HG03039 (cell line): ENCODE measurements around the gene ZDHHC8.

Experiments used
- ATAC-seq: cut with Tn5 transposase; IDR thresholded peaks from one replicate; pipeline ENCODE4 v1.9.1; 2021; ENCODE audit warnings: mild to moderate bottlenecking, moderate library complexity; ENCODE audit not compliant: unreplicated experiment

ZDHHC8 gene

DNA sequence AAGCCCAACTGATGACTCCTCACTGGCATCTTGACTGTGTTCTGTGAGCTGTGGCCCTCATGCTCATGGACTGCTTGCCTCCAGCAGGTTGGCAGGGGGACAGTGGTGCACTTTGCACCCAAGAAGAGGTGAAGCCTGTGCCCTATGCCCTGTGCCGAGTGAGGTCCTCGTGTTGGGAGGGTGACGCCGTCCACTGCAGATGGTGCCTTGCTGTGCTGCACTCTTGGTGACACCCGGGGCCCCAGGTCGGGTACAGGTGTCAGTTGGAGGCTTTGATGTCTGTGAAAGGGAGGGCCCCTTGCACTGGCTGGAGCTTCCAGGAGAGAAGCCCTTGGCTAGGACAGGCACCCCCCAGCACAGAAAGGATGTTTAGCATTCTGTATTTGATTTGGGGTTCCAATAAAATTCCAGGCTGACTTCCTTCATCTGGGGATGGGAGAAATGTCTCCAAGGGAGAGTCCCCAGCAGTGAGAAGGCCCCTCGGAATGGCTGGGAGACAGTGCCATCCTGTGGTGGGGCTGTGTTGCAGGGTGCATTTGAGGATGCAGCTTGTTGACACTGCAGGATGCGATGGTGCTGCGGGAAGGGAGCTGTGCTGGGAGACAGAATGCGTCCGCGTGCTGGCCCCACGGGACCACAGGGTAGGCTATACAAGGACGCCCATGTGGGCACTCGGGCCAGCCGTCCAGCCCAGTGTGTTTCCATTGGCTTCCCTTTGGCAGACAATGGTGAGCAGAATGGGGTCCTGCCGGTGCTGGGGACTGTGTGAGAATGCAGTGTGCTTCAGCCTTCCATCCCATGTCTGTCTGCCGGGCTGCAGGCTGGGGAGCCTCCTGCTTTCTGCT, 2.5 kb upstream of the ZDHHC8 start:
- no peak for ATAC-seq

DNA sequence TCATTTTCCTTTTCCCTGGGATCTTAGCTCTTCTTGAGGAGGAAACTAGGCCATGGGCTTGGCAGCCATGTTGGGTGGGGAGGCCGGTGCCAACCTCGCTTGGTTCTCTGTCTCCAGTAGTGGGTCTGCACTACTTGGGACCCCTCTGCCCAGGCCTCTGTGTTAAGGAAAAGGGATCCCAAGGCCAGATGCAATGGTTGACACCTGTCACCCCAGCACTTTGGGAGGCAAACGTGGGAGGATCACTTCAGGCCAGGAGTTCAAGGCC, 1.9 kb upstream of the ZDHHC8 start:
- no peak for ATAC-seq

GRCh38 chr22:20130319-20130718, 1.3 kb upstream of the ZDHHC8 start:
- ATAC-seq = no peak

GRCh38 chr22:20130731-20131596, 640 bp upstream of the ZDHHC8 start:
- no peak for ATAC-seq

- no peak for ATAC-seq
These were observed 468 bp downstream of the ZDHHC8 start for GRCh38 chr22:20131859-20132685.

DNA sequence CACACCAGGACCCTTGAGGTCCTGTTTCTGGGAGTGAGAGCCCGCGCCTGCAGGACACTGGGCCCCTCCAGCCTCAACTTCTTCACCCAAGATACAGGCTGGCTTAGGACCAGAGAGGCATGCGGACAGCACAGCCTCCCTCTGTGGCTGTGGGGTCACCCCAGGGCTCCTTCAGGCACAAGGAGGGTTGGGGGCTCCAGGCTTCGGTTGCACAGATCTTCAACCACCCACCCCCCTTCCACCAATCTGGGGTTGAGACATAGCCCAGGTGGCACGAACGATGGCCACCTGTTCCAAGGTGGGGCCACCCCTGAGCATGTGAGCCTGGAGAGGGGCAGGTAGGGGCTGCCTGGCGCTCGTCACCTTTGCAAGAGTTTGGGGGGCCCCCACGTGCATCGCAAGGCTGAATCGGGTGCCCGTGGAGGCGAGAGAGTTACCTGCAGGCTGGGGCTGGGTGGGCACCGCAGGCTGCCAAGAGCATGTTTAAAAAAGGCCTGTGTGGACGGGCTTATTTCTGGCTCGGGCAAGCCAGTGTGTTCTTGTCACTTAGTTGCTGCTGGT, 1.2 kb downstream of the ZDHHC8 start:
- no peak for ATAC-seq

DNA sequence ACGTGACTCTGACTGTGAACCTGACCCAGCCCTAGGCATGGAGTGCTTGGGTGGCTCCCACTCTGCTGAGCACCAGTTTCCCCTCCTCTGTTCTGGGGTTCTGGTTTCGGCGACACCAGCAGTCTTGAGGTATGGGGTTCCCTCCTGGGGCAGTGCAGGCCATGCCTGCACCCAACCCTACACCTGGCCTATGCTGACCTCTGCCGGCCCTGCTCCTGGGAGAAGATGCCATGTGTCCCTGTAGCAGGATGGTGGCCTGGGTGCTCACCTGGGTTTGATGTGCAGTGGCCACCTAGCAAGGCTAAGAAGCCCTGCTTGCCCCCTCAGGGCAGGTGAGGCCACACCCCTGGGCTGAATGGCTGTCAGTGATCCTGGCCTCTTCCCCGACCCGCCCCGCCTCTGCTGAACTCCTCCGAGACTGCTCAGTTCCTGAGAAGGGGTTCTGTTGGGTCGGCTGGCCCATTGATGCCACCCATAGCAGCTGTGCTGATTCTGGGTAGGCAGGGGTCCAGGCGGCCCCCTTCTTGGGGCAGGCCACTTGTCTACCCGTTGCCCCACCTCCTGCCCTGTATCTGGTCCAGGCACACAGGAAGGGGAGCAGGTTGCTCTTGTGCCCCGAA, 2.4 kb downstream of the ZDHHC8 start:
- no peak for ATAC-seq

GRCh38 chr22:20135265-20135664, 3.7 kb downstream of the ZDHHC8 start:
- ATAC-seq = no peak

- no peak for ATAC-seq
These were observed 4.4 kb downstream of the ZDHHC8 start for GRCh38 chr22:20135806-20136602.

DNA sequence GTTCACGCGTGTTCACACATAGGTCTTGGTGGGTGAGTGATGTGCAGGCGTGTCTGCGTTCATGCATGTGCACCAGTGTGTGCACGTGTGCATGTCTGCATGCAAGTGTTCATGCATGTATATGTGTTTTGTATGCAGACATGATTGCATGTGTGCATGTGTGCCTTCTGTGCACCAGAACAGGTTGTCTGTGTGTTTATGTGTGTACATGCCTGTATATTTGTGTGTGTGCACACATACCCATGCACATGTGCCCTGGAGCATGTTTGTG, 4.9 kb downstream of the ZDHHC8 start:
- ATAC-seq = no peak

GRCh38 chr22:20137113-20137512, 5.5 kb downstream of the ZDHHC8 start:
- no peak for ATAC-seq

DNA sequence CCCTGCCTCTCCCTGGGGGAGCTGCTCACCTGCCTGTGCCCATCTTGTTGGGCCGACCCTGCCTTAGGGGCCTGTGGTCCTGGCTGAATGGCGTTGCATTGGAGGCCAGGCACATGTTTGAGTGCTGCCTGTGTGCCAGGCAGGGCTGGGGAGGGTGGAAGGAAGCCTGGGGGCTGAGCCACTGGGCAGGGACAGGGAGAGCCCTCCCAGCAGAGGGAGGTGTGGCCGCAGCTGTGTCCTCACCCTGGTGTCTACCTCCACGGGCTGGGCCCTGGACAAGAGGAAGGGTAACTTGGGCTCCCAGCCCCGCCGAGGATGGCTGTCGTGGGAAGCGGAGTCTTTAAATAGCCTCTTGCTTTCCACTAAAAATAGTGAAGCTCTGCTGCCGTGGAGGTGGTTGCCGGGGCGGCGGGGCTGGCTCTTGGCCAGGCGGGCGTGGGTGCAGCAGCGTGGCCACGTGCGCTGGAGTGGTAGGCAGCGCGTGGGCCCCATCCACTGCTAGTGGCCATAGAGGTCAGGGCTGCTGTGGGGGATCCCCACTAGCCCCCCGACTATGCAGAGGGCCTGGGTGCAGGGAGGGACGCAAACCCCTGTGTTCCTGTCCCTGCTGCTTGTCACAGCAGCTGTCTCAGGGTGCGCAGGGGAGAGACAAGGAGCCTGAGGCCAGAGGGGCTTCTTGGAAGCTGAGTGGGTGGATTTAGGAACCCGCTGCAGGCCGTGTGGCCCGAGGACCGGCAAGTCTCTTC, 6.2 kb downstream of the ZDHHC8 start:
- ATAC-seq = no peak

DNA sequence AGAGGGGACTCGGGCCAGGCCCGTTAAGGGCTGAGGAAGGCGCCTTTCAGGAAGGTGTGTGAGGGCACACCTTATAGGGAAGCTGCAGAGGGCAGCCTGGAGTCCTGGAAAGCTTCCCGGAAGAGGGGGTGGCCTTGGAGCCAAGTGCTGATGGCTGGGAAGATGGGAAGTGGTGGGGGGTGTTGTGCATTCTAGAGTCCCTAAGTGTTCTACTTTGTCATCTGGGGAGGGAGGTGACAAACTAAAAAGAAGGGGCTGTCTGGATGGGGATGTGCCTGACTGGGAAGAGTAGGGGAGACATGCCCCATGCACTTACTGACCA, 6.8 kb downstream of the ZDHHC8 start:
- no peak for ATAC-seq

DNA sequence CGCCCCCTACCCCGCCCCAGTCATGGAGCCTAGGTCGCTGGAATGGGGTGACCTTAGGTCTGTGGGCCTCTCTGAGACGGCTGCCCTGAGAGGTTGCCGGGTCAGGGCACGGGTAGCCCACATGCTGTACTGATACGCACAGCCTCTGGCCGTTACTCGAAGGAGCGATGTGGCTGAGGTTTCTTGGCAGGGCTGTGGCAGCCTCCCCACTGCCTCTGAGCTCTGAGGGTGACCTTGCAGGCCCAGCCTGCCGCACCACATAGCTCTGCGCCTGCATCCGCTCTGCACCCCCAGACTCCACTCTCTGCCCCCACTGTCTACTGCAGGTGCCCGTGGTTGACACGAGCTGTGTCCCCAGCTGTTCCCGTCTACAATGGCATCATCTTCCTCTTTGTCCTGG, 7.3 kb downstream of the ZDHHC8 start:
- ATAC-seq = no peak

DNA sequence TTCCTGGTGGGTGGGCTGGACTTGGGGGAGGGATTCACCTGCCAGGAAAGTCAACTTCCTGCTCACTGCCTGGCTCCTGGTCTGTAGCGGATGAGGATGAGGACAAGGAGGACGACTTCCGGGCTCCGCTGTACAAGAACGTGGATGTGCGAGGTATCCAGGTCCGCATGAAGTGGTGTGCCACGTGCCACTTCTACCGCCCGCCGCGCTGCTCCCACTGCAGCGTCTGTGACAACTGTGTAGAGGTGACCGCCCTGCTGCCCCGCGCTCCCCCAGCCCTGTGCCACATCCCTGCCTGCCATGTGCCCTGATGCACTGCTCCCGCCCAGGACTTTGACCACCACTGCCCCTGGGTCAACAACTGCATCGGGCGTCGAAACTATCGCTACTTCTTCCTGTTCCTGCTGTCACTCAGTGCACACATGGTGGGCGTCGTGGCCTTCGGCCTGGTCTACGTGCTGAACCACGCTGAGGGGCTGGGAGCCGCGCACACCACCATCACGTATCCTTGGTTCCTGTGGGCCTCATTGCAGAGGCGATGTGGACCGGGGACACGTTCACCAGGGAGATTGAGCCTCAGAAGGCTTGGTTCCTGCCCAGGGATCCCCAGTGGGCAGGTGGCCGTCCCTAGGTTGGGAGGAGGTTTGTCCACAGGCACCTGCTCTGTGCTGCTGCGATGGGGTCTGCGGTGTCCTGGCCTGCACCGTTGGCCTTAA, 7.9 kb downstream of the ZDHHC8 start:
- ATAC-seq = no peak

GRCh38 chr22:20140107-20140445, 8.5 kb downstream of the ZDHHC8 start:
- no peak for ATAC-seq

GRCh38 chr22:20140521-20140964, 8.9 kb downstream of the ZDHHC8 start:
- ATAC-seq = no peak

- ATAC-seq = no peak
These were observed 9.8 kb downstream of the ZDHHC8 start for GRCh38 chr22:20141186-20142077.
